Liver (tissue), 3 donors: ENCODE results near the gene PDX1.

Experiments used
- ATF3 ChIP-seq: IDR thresholded peaks from 2 replicates; pipeline ENCODE4 v1.6.1; 2016; ENCODE audit warnings: antibody characterized with exemption
- CTCF ChIP-seq: fragments of 150-350 bp; IDR thresholded peaks from 2 replicates; pipeline ENCODE4 v1.5.1; 2017; ENCODE audit warnings: improper control_type of control experiment, low read depth, low read length; ENCODE audit not compliant: missing input control
- EGR1 ChIP-seq, 2 donors: IDR thresholded peaks; 2 replicates each; pipeline ENCODE4 v1.6.1; 2016 to 2018; ENCODE audit warnings: antibody characterized with exemption in 2 of 2, low read depth in 2 of 2
- GABPA ChIP-seq, 2 donors: IDR thresholded peaks in 1 of 2; conservative IDR thresholded peaks in 1 of 2; 2 replicates each; pipeline ENCODE4 v1.6.1; 2016; ENCODE audit warnings: antibody characterized with exemption in 2 of 2, mild to moderate bottlenecking in 1 of 2, moderate library complexity in 1 of 2
- JUND ChIP-seq, 2 donors: IDR thresholded peaks; 2 replicates each; pipeline ENCODE4 v1.6.1; 2016; ENCODE audit warnings: antibody characterized with exemption in 2 of 2
- MAX ChIP-seq: IDR thresholded peaks from 2 replicates; pipeline ENCODE4 v1.6.1; 2016; ENCODE audit warnings: antibody characterized with exemption
- RAD21 ChIP-seq, 2 donors: IDR thresholded peaks; 2 replicates each; pipeline ENCODE4 v1.6.1; 2016; ENCODE audit warnings: antibody characterized with exemption in 2 of 2, mild to moderate bottlenecking in 2 of 2
- REST ChIP-seq: IDR thresholded peaks from 2 replicates; pipeline ENCODE4 v1.6.1; 2016; ENCODE audit warnings: antibody characterized with exemption, mild to moderate bottlenecking
- SP1 ChIP-seq: IDR thresholded peaks from 2 replicates; pipeline ENCODE4 v1.6.1; 2018; ENCODE audit warnings: antibody characterized with exemption, mild to moderate bottlenecking
- TAF1 ChIP-seq: conservative IDR thresholded peaks from 2 replicates; pipeline ENCODE4 v1.6.1; 2016; ENCODE audit warnings: antibody characterized with exemption, mild to moderate bottlenecking
- YY1 ChIP-seq: IDR thresholded peaks from 2 replicates; pipeline ENCODE4 v1.6.1; 2016; ENCODE audit warnings: antibody characterized with exemption, mild to moderate bottlenecking
- donor health status: healthy.
- donor health status: healthy.

- TF ChIP-seq CTCF: no peak
- TF ChIP-seq TAF1: no peak
- no peak for TF ChIP-seq JUND (IDR thresholded peaks at IDR 0.05)
- no peak for TF ChIP-seq YY1
- TF ChIP-seq REST: no peak
- TF ChIP-seq MAX: no peak
- no peak for TF ChIP-seq RAD21 (IDR thresholded peaks at IDR 0.05)
- no peak for TF ChIP-seq EGR1 (IDR thresholded peaks at IDR 0.05; ENCODE audit: low read depth in 2 of 2)
- TF ChIP-seq GABPA (IDR thresholded peaks at IDR 0.05 in 1 of 2, conservative IDR thresholded peaks at IDR 0.05 in 1 of 2): no peak
- no peak for TF ChIP-seq SP1
- TF ChIP-seq ATF3: no peak
Measured at GRCh38 chr13:27971776-27972477, 52.1 kb downstream of the PDX1 start.
